Smooth muscle cell (in vitro differentiated cells): ENCODE data around the gene FGD5. TPM values are rescaled to one million over a fixed set of nuclear protein-coding genes. Genes with fewer than 3 reads are reported as not detected.

Source experiments
- DNase-seq: peaks from one replicate; lab custom pipeline; 2025; ENCODE audit not compliant: unreplicated experiment; lab: John Stamatoyannopoulos, UW
- H2AFZ ChIP-seq: fragments of 200-600 bp; sonication (generic); 2 replicates; pipeline ENCODE4 v1.6.0; 2016; ENCODE audit warnings: antibody characterized with exemption, low read depth, mild to moderate bottlenecking
- H3F3A ChIP-seq: fragments of 200-600 bp; sonication (generic); 2 replicates; pipeline ENCODE4 v1.6.0; 2017; ENCODE audit warnings: antibody characterized with exemption, low read depth
- H3K27ac ChIP-seq: fragments of 200-600 bp; sonication (generic); 2 replicates; pipeline ENCODE4 v1.5.1; 2016; ENCODE audit warnings: low read depth, mild to moderate bottlenecking
- H3K27me3 ChIP-seq: fragments of 200-600 bp; sonication (generic); 2 replicates; pipeline ENCODE4 v1.6.1; 2016; ENCODE audit warnings: low read depth, mild to moderate bottlenecking
- H3K36me3 ChIP-seq: fragments of 200-600 bp; sonication (generic); 2 replicates; pipeline ENCODE4 v1.5.1; 2016; ENCODE audit warnings: low read depth
- H3K4me1 ChIP-seq: fragments of 200-600 bp; sonication (generic); 2 replicates; pipeline ENCODE4 v1.5.1; 2016; ENCODE audit warnings: low read depth
- H3K4me2 ChIP-seq: fragments of 200-600 bp; sonication (generic); 2 replicates; pipeline ENCODE4 v1.6.0; 2016; ENCODE audit warnings: mild to moderate bottlenecking
- H3K4me3 ChIP-seq: fragments of 200-600 bp; sonication (generic); 2 replicates; pipeline ENCODE4 v1.5.1; 2016; ENCODE audit warnings: mild to moderate bottlenecking
- H3K79me2 ChIP-seq: fragments of 200-600 bp; sonication (generic); 2 replicates; pipeline ENCODE4 v1.6.0; 2016; ENCODE audit warnings: low read depth, mild to moderate bottlenecking
- H3K9ac ChIP-seq: fragments of 200-600 bp; sonication (generic); 2 replicates; pipeline ENCODE4 v1.6.0; 2016; ENCODE audit warnings: low read depth
- H3K9me3 ChIP-seq: fragments of 200-600 bp; sonication (generic); replicated peaks from 2 replicates; pipeline ENCODE4 v1.5.1; 2016; ENCODE audit warnings: low read depth
- H4K20me1 ChIP-seq: fragments of 200-600 bp; sonication (generic); 2 replicates; pipeline ENCODE4 v1.6.0; 2016; ENCODE audit warnings: low read depth
- WGBS: methylation state at CpG from one replicate; pipeline ENCODE4 v1.1.7; 2016; ENCODE audit warnings: low lambda C conversion rate; 5-methylcytosine and 5-hydroxymethylcytosine counted together
- polyA plus RNA-seq: library from polyadenylated mRNA; unstranded; fragments of >200 nt; fragmentation: Nextera tagmentation; extraction: Ambion mirVana; gene quantifications from 2 replicates; pipeline ENCODE4 v1.2.1, GENCODE V29; 2016
- total RNA-seq: library from RNA; depleted of rRNA; stranded (reverse); fragments of >200 nt; gene quantifications from 2 replicates; pipeline ENCODE4 v1.2.3, GENCODE V29; 2014
- TF ChIP-seq, protein P1 (sequence below): fragments of 200-600 bp; sonication (generic); IDR thresholded peaks from 2 replicates; pipeline ENCODE4 v1.5.1; 2017; ENCODE audit warnings: borderline replicate concordance, mild to moderate bottlenecking, antibody characterized with exemption; ENCODE audit not compliant: insufficient read depth, poor library complexity, severe bottlenecking

FGD5 gene
- total and polyA plus RNA-seq, 2 experiments from 2014 or later, result 0.63 to 0.71 TPM

DNA sequence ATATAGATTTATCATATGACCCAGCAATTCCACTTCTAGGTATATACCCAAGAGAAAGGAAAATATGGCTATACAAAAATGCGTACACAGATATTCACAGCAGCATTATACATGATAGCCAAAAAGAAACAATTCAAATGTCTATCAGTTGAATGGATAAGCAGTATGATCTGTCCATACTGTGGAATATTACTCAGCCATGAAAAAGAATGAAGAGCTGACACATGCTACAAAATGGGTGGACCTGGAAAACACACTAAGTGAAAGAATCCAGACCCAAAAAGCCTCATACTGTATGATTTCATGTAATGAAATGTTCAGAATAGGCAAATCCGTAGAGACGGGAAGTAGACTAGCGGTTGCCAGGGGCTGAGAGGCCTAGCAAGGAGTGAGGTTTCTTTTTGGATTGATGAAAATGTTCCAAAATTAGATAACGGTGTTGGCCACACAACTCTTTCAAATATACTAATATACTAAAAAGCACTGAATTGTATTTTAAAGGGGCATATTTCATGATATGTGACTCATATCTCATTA lies 33.4 kb downstream of the FGD5 start:
- Histone ChIP-seq H3F3A (no peaks in the 10 kb centered on the region), H3K27me3 (no peaks in the 10 kb centered on the region), H3K9me3 (no peaks in the 10 kb centered on the region), H3K4me1 (peaks cover 5% of the 10 kb centered on the region), H4K20me1 (no peaks in the 10 kb centered on the region), H2AFZ (no peak overlapping the region), H3K36me3 (no peaks in the 10 kb centered on the region), H3K4me3 (no peak overlapping the region), H3K79me2 (no peaks in the 10 kb centered on the region), H3K4me2 (no peak overlapping the region), H3K27ac (no peak overlapping the region), H3K9ac (no peak overlapping the region)
- no peak for DNase-seq
- WGBS, result 82% methylated on average over 5 of the region's 5 CpGs
- TF ChIP-seq, protein P1, sequence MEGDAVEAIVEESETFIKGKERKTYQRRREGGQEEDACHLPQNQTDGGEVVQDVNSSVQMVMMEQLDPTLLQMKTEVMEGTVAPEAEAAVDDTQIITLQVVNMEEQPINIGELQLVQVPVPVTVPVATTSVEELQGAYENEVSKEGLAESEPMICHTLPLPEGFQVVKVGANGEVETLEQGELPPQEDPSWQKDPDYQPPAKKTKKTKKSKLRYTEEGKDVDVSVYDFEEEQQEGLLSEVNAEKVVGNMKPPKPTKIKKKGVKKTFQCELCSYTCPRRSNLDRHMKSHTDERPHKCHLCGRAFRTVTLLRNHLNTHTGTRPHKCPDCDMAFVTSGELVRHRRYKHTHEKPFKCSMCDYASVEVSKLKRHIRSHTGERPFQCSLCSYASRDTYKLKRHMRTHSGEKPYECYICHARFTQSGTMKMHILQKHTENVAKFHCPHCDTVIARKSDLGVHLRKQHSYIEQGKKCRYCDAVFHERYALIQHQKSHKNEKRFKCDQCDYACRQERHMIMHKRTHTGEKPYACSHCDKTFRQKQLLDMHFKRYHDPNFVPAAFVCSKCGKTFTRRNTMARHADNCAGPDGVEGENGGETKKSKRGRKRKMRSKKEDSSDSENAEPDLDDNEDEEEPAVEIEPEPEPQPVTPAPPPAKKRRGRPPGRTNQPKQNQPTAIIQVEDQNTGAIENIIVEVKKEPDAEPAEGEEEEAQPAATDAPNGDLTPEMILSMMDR, result no peak

DNA sequence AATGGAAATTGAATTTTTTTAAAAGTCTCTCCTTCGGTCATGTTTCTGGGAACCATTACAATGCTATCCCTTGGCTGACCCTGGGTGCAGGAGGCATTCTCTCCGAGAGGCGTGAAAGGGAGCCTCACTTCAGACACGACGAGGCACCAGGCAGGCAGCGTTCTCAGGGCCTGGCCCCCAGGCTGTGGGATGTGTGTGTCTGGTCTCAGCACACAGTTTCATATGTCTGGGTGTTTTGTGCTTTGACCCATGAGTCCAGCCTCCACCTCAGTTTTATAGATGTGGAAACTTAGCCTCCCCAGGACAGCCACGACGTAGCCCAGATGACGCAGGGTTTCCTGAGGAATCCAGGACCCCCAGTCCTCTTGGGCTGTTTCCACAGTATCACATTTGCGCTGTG lies 34.0 kb downstream of the FGD5 start:
- no peaks in the 10 kb centered on the region for H3K9me3 ChIP-seq
- WGBS, result 79% methylated on average over 9 of the region's 10 CpGs
- H3K4me3 ChIP-seq, result no peak overlapping the region
- H3K27ac ChIP-seq, result no peak overlapping the region
- peaks cover 3% of the 10 kb centered on the region for H3K4me1 ChIP-seq
- H2AFZ ChIP-seq, result no peak overlapping the region
- no peaks in the 10 kb centered on the region for H4K20me1 ChIP-seq
- TF ChIP-seq, protein P1, result no peak
- H3K36me3 ChIP-seq, result no peaks in the 10 kb centered on the region
- no peak overlapping the region for H3K4me2 ChIP-seq
- no peak overlapping the region for H3K9ac ChIP-seq
- no peak for DNase-seq
- H3F3A ChIP-seq, result no peaks in the 10 kb centered on the region
- no peaks in the 10 kb centered on the region for H3K27me3 ChIP-seq
- H3K79me2 ChIP-seq, result no peaks in the 10 kb centered on the region

DNA sequence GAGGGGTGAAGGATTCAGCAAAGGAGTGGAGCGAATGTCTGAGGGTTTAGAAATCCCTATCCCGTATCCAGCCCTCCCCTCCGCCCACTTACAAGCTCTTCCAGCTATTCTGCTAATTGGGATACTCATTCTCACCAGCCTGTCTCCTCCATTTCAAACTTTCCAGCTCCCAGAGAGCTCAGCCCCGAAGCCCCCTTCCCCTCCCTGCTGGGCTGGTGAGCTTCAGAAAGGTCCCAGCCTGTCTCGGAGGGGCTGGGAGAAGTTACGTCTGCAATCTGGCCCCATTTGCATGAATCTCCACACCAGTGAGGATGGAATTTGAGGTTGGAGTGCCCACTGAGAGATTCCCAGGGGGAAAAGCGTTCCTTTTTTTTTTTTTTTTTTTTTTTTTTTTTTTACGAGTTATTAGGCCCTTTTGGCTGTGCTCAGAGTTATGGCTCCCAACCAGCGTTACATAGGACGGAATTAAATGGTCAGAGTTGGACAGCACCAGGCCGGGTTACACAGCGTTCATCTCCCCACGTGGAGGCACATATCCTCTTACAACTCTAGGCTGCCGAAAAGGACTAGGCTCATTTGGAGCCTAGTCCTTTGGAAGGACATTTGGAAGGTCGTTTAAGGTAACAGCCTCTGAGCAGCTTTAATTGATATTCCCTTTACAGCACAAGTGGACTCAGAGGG lies 34.6 kb downstream of the FGD5 start:
- Histone ChIP-seq H3K79me2 (no peaks in the 10 kb centered on the region), H3K9me3 (no peaks in the 10 kb centered on the region), H3K4me1 (no peaks in the 10 kb centered on the region), H2AFZ (no peak overlapping the region), H3K4me2 (no peak overlapping the region), H3K27ac (no peak overlapping the region), H4K20me1 (no peaks in the 10 kb centered on the region), H3K9ac (no peak overlapping the region), H3K27me3 (no peaks in the 10 kb centered on the region), H3F3A (no peaks in the 10 kb centered on the region), H3K36me3 (no peaks in the 10 kb centered on the region), H3K4me3 (no peak overlapping the region)
- 80% methylated on average over 15 of the region's 15 CpGs for WGBS
- TF ChIP-seq, protein P1, result no peak
- no peak for DNase-seq

DNA sequence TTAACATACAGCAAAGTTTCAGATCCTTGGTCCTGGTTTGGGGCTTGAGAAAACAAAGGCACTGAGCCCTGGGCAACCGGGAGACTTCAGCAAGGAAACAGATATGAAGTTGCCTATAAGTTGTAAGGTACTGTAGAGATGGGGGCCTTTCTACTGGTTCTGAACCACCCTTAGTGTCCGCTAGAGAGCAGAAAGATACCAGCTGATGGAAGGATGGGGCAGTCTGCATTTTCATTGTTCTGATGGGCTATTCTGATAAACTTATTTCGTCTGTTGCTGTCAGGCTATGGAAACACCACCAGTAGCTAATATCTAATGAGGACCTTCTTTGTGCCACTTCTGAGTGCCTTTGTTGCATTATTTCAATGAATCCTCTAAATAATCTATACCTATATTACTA lies 38.7 kb downstream of the FGD5 start:
- Histone ChIP-seq H3K9me3 (no peaks in the 10 kb centered on the region), H3K27me3 (no peaks in the 10 kb centered on the region), H2AFZ (no peak overlapping the region), H3K9ac (no peak overlapping the region), H3K79me2 (no peaks in the 10 kb centered on the region), H4K20me1 (no peaks in the 10 kb centered on the region), H3F3A (no peaks in the 10 kb centered on the region), H3K36me3 (no peaks in the 10 kb centered on the region), H3K4me2 (no peak overlapping the region), H3K4me3 (no peak overlapping the region), H3K27ac (no peak overlapping the region), H3K4me1 (no peaks in the 10 kb centered on the region)
- whole genome bisulfite sequencing, result 64% methylated on average over 3 of the region's 3 CpGs
- DNase-seq, result no peak
- TF ChIP-seq, protein P1, result no peak
